Hepatocyte (in vitro differentiated cells): ENCODE data around the gene FAM193B.

Source experiments
- CTCF ChIP-seq: fragments of 200-600 bp; sonication (generic); IDR thresholded peaks from 2 replicates; pipeline ENCODE4 v1.5.1; 2016; ENCODE audit warnings: antibody characterized with exemption, mild to moderate bottlenecking; ENCODE audit not compliant: poor library complexity
- EZH2 ChIP-seq: fragments of 200-600 bp; sonication (generic); IDR thresholded peaks from 2 replicates; pipeline ENCODE4 v1.6.1; 2016; ENCODE audit warnings: antibody characterized with exemption, mild to moderate bottlenecking, borderline replicate concordance

GRCh38 chr5:177602458-177602830 is 48.1 kb upstream of the FAM193B start:
- no peak for TF ChIP-seq CTCF
- TF ChIP-seq EZH2 = no peak
